Breast epithelium (tissue), 3 donors: Measurements from ENCODE around the gene DAB1.

Source experiments
- CTCF ChIP-seq, 3 donors: fragments of 450-650 bp; IDR thresholded peaks; one replicate each; pipeline ENCODE4 v1.5.1; 2016 to 2017; ENCODE audit warnings: antibody characterized with exemption in 3 of 3, mild to moderate bottlenecking in 3 of 3, moderate library complexity in 3 of 3
- POLR2A ChIP-seq: fragments of 450-650 bp; IDR thresholded peaks from one replicate; pipeline ENCODE4 v1.6.1; 2016; ENCODE audit warnings: antibody characterized with exemption, mild to moderate bottlenecking, moderate library complexity
- POLR2AphosphoS5 ChIP-seq, 3 donors: sonication (generic); formaldehyde crosslinking; IDR thresholded peaks; one replicate each; pipeline ENCODE4 v1.6.1; 2017; ENCODE audit warnings: antibody characterized with exemption in 3 of 3

- TF ChIP-seq CTCF (IDR thresholded peaks at IDR 0.05) (no peak), POLR2AphosphoS5 (IDR thresholded peaks at IDR 0.05) (no peak), POLR2A (no peak)
Observed at GRCh38 chr1:57142169-57142568, 281.7 kb downstream of the DAB1 start.
